Right ventricle myocardium inferior (tissue), 1 donor: ENCODE measurements around the gene TMEM131. TPM values are rescaled to one million over a fixed set of nuclear protein-coding genes. Genes with fewer than 3 reads are reported as not detected.

ENCODE experiments used
- ATAC-seq: fragments of 200-7000 bp; cut with Tn5 transposase; one replicate; pipeline ENCODE4 v1.9.1; 2020; ENCODE audit warnings: mild to moderate bottlenecking, moderate library complexity
- DNase-seq: peaks from one replicate; pipeline ENCODE4 v3.0.0; 2021; ENCODE audit errors: missing footprints
- intact Hi-C: fragments of 100-400 bp; cut with DNase I; formaldehyde crosslinking; loops from one replicate; pipeline ENCODE4 v1.11.0; 2022
- total RNA-seq: library from RNA; stranded (reverse); fragmentation: NEBNext Ultra II Directional; extraction: Animal tissue kit (Norgen Biotek cat#: 25700); gene quantifications from one replicate; pipeline ENCODE4 v1.2.1, GENCODE V29; 2021
- donor health status: DM: no; HTN: yes; CAD: no; lungs with severe emphysema.

Gene TMEM131
- total RNA-seq, 1 donor from 2014 or later = 26.0 TPM

DNA sequence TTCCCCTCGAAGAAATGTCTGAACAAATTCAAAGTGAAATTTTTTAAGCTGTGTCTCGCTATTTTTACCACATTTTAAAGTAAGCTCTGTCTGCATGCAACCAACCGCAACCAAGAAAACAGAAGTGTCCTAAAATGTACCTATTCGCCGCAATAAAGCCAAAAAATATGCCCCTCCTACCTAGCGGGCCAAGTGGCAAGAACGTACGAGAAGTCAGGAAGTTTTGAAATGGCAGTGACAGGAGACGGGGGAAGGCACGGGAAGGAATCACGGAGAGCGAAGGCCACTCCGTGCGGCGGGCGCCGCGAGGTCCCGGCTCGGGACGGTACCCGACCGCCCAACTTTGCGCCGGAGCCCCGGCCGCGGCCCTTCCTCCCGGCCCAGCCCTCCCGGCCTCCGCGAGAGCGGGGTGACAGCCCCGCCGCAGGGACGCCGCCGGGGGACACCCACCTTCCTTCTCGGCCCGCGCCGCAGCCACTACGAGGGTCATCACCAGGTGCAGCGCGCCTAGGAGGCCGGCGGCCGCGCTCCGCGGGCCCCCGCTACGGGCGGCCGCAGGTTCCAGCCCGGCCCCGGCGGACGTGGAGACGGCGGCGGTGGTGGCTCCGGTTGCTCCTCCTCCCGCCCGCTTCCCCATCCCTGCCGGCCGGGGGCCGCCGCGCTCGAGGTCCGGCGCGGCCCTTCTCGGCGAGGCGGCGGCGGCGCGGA, 568 bp downstream of the TMEM131 start:
- intact Hi-C loops = loop anchor here (5.0 kb wide), 2 partner anchors 167 to 188 kb away; no protein-coding TSS in a partner anchor
- peak; percentile 42 for ATAC-seq
- DNase-seq = peak; percentile 72

DNA sequence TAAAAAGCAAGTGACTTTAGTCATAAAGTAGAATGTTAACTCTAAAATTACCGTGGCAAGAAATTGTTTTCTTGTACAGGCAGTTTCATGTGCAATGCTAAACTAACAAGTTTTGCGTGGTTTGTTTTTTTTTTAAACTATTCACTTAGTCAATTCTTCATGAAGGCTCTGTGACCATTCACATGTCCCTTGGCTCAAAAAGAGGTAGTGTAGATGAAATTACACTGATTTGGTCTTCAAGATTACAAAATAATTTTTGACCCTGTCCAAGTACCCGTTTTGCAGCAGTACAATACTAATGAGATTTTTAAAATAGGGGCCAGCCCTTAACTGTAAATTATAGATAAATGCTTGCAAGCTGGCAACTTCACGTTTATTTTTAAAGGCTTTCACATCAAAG, 1.3 kb downstream of the TMEM131 start:
- intact Hi-C loops = no loop called here
- DNase-seq (no peak), ATAC-seq (no peak)

DNA sequence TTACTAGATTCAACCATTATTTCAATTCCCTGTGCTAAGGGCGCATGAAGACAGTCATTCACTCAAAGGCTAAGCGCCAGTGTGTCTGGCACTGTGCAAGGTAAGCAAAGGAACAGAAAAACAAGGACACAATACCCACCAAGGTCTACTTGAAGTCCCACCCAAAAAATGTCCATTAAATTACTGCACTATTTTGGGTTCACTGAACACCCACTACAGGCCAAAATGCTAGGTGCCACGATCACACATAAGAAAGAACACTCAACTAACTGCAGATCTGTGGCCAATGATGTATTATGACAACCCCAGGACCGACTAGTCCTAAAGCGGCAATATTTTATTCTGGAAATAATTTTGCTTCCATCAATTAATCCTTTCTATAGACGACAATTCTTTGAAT, 1.8 kb downstream of the TMEM131 start:
- ATAC-seq (no peak), DNase-seq (no peak)
- intact Hi-C loops = no loop called here

DNA sequence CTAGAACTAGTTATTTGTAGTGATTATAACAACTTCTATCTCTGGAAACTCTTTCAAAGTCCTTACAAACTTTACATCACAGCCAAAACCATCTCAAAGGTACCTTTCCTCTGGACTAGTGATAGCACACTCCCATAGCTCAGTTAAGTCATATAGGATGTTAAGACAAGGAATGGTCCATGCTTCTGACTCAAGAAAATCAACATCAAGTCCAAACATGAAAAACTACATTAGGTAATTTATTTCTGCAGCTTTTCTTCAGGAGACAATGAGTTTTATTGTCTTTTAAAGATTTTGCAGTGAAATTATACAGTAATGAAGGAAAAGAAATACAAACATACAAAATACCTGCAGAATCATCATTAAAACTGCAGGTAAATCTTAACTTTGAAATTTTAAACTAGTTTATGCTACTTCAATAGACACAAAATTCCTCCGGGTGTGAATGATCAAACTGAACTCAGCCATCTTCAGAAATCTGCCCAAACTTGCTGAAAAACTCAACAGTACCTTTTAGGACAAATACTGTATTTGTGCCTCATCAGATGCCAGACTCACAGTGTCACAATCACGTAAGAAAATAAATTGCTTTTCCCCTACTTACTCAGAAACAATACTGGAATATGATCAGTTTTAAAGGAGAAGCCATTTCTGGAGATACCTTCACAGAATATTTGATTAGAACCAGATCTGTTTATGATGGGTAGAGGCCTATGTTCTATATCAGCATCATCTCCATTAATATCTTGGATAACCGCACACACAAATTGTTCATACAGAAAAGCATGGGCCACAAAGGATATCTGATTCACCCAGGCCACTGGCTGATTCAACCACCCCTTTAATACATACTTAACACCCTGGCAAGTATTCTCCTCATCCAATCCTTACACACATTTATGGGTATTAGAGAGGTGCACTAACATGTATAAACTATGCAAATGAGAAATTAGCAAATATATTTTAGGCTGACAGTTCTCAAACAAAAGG, 2.6 kb downstream of the TMEM131 start:
- DNase-seq = no peak
- intact Hi-C loops = no loop called here
- ATAC-seq = no peak

DNA sequence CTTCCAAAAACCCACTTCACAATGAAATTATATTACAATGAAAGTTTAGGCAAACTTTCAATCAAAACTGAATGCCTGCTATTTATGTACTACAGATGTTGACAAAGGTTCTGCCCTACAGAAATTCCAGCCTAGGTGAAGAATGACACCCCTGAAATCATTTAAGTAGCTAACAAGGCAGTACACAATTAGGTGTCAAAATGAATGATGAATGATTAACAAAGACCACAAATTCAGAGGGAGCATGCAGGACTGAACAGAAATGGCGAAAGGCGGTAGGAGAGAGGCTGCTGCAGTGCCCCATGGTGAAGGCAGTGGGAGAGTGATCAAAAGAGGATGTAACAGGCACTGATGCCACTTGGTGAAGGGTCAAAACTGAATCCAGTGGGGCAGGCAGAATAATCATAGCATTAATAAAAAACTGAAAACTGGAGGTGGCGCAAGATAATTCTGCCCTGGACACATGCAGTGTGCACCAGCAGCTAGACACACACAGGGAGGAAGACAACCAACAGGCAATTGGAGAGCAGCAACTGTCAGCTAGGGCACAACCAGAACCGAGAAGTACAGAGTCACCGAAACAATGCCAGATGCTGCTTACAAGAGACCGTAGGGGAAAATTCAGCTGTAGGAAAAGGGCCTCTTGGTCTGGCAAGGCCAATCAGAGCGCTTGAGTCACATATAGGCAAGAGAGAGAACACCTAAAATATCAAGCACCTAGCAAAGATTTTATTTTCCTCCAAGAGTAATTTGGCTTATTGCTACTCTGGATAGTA, 4.5 kb downstream of the TMEM131 start:
- ATAC-seq = no peak
- intact Hi-C loops = no loop called here
- no peak for DNase-seq

DNA sequence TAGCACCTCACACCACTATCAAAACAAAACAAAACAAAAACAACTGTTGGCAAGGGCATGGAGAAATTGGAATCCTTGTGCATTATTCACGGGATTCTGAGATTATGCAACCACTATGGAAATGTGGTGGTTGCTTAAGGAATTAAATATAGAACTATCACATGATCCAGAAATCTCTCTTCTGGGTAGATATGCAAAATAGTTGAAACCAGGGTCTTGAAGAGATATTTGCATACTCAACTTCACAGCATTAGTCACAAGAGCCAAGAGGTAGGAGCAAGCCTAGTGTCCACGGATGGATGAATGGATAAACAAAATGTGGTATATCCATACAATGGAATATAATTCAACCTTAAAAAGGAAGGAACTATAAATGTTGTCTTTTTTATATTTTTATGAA, 7.0 kb downstream of the TMEM131 start:
- ATAC-seq = no peak
- intact Hi-C loops = no loop called here
- no peak for DNase-seq

DNA sequence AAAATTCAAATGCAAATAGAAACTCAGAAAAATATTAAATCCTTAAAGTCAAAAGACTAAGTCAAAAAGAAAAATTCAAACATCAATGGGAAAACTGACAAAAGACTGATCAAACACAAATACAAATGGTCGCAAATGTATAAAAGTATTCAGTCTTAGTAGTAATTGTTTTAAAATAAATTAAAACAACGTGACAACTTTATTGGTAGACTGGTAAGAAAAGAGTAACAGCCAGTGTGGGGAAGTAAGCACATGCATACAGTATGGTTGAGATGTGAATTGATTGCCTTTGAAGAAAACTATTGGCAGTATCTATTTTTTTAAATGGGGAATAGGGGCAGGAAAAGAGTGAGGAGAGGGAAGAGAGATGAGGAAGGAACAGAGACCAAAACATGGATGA, 9.8 kb downstream of the TMEM131 start:
- no peak for ATAC-seq
- intact Hi-C loops = no loop called here
- no peak for DNase-seq

DNA sequence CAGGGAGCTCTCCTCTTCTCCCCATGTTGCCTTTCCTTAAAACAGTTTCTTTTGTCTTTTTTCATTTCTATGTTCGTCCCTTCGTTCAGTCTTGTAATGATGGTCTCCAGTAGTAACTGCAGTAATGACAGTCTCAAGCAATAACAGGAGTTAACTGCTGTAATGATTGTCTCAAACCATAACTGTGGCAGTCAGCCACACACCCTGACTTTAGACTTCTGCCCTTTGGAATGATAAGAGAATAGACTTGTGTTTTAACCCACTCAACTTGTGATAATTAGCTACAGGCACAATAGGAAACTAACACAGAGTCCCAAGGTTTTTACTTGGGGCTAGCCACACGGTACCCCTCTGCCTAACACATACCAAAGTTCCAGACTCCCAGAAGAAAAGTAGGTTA, 12.1 kb downstream of the TMEM131 start:
- no peak for DNase-seq
- intact Hi-C loops = loop anchor here (5.0 kb wide), 1 partner anchor 46 kb away; no protein-coding TSS in a partner anchor
- peak; percentile 44 for ATAC-seq

DNA sequence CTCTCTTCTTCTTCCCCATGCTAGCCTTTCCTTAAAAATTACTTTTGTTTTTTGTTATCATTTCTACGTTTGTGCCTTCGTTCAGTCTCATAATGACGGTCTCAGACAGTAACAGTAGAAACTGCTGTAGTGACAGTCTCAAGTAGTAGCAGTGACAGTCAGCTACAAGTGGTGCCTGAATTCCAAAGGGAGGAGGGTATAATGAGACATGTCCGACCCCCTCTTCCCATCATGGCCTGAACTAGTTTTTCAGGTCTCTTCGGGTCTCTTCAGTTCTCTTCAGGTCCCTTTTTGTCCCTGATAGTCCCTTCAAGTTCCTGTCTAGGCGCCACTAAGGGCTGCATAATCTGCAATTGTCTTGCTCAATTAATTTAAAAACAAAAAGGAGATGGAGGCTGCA, 12.6 kb downstream of the TMEM131 start:
- ATAC-seq (peak; percentile 44), DNase-seq (no peak)
- intact Hi-C loops = loop anchor here (5.0 kb wide), 1 partner anchor 46 kb away; no protein-coding TSS in a partner anchor

DNA sequence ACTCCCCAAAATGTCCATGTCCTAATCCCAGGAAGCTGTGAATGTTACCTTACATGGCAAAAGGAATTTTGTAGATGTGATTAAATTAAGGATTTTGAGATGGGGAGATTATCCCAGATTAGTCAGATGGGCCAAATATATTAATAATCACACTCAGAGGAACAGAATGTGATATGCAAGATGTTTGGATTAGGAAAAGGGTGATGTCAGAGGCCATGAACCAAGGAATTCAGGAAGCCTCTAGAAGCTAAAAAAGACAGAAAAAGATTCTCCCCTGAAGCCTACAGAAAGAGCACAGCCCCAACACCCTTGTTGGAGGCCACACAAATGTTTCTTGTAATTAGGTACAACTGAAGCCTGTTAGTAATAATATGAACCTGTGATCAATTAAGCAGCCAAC, 13.1 kb downstream of the TMEM131 start:
- ATAC-seq (no peak), DNase-seq (no peak)
- intact Hi-C loops = loop anchor here (5.0 kb wide), 1 partner anchor 45 kb away; no protein-coding TSS in a partner anchor

DNA sequence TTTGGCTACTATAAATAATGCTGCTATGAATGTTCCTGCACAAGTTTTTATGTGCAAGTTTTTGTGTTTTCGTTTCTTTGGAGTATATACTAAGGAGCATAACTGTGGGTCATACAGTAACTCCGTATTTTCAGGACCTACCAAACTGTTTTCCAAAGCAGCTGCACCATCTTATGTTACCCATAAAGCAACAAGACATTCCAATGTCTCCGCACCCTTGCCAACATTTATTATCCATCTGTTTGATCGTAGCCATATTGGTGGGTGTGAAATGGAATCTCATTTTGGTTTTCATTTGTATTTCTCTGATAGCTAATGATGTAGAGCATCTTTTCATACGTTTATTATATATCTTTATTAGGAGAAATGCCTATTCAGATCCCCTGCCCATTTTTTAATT, 13.8 kb downstream of the TMEM131 start:
- intact Hi-C loops = loop anchor here (1.0 to 5.0 kb wide), 3 partner anchors 17 to 45 kb away; no protein-coding TSS in a partner anchor
- ATAC-seq = no peak
- DNase-seq = no peak

DNA sequence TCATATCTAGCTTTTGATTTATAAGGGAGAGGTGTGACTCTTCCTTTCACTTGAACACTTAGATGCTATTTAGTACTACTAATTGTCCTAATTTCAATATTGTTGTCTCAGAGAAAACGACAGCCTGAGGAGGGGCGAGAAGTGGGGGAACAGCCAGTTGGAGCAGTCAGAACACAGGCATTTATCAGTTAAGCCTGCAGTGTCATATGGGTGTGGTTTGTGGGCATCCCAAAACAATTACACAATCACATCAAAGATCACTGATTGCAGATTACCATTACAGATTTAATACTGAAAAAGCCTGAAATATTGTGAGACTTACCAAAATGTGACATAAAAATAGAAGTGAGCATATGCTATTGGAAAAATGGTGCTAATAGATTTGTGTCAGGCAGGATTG, 15.8 kb downstream of the TMEM131 start:
- intact Hi-C loops = loop anchor here (2.0 to 5.0 kb wide), 2 partner anchors 15 to 43 kb away; no protein-coding TSS in a partner anchor
- no peak for DNase-seq

DNA sequence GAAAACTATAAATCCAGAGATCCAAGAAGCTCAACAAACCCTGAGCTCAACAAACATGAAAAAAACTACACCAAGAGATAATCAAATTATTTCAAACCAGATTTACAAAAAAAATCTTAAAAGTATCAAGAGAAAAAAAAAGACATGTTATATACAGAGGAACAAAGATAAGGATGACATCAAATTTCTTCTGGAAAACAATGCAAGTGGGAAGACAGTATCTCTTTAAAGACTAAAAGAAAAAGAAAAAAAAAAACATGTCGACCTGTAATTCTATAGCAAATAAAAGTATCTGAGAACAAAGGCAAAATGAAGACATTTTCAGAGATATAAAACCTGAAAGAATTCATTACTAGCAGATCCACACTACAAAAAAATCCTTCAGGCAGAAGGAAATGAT, 21.3 kb downstream of the TMEM131 start:
- ATAC-seq (no peak), DNase-seq (no peak)
- intact Hi-C loops = no loop called here

More for the DNA sequence above, 15.8 kb downstream of the TMEM131 start:
- ATAC-seq = no peak

DNA sequence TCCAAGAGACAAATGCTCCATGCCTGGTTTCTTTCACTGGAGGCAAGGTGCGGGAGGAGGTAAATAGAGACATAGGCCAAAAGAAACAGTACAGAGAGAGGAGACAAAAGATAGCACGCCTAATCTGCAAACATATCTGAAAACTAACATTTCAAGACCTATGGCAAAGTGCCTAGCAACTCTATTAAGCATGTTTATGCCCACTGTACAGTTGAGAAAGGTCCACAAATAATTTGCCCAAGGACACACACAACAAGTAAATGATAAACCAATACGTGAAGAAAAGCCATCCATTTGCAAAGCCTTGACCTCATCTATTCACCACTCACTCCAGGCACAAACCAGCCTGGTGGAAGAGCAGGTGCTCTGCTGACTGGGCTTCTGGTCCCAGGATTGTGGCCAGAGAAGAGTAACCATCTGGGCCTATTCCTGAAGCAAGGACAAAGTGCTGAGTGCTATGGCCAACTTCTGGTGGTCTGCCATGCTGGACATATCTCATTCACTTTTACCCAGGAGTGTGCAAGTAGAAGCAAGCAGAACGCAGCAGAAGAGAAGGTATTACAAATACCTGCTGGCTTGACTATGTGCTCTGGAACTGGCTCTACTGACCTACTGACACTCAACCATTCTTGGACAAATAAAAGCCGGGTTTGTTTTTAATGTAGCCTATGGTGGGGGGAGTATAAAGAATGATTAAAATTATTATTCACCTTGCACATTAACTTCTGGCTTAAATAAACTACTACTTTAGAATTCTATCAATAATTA, 25.3 kb downstream of the TMEM131 start:
- DNase-seq (no peak), ATAC-seq (no peak)
- intact Hi-C loops = no loop called here

DNA sequence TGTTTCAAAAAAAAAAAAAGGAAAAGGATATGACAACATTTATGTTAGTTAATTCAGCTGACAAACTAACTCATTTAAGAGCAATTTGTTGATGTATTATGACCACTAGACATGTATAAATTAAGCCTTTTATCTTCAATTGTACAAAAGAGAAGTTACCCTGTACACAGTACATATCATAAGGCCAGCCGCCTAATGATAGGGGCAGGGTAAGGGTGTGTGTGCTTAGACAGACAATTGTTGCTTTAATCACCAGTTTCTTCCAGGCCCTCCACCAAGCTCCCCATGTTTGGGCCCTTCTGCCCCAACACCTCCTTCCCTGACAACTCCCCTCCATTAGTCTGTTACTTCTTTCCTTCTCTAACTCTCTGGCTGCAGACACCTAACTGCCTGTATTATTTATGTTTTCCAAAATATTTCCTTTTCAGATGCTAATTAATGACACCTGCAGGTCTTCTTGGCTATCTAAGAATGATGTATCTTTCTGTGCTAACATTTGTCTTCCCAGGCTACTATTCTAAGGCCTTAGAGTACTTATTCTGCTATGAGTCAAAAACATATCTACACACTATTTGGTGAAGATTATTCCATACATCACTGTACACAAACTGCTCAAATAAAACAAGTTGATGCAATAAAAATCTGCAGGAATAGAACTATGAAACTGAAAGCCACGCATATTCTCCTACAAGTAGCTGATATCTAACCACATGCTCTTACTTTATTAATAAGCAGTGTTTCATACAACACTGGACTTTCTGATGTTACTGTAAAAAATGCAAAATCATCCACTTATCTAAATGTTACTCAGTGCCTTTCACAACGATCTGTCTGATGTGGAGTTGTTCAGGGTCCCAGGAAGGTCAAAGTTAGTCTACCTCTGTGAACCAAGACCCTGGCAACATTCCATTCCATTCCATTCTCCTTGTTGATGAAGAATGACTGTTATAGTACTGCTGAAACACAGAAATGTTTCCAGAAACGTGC, 26.4 kb downstream of the TMEM131 start:
- intact Hi-C loops = no loop called here
- no peak for DNase-seq
- no peak for ATAC-seq

DNA sequence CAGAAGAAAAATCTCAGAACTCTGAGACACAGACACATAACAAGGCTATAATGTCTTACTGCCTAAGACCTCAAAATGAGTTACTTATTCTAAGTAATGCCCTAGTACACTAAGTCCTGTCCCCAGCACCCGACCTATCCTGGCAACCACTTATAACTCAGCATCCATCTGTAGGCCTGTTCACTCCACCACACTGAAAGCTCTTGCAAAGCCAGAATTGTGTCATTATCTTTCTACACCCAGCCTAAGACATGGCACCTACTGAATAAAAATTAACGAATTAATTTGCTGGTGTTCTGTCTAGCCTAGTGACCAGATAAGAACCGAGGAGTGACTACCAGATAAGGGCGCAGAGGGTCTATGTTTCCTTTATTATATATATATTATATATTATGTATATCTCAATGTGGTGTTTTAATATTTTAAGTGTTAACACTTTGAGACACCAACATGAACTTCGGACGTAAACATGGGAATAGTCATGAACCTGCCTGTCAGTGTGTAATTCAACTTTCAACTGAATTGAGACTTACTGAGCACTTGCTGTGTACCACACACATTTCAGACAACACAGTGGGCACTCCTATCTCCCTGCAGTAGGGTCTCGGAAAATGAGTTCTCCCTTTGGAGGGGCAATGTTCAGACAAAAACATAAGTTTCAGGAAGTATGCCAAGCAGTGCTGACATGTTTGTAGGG, 27.7 kb downstream of the TMEM131 start:
- no peak for ATAC-seq
- intact Hi-C loops = no loop called here
- DNase-seq = no peak

DNA sequence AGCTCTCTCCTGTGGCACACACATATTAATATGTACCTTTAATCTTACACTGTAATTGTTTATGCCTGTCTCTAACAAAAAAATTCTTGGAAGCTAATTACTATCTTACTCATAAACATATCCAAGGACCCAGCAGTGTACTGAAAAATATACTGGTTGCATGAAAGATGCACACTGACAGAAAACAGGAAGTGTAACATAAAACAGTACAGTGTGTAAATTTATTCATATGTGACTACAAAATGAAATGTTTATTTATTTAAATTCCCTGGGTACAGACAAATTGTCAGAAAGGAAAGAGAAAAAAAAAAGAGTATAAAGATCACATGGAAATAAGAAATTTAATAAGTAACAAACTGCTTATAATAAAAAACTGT, 28.5 kb downstream of the TMEM131 start:
- ATAC-seq (no peak), DNase-seq (no peak)
- intact Hi-C loops = no loop called here
